Measurements from ENCODE around the gene MFSD6L. TPM values are rescaled to one million over a fixed set of nuclear protein-coding genes. Genes with fewer than 3 reads are reported as not detected.
A peak's percentile ranks its signal among the peaks of the same experiment; 100 is the strongest.

Gene MFSD6L
- total RNA-seq, 1 experiment from 2014 or later, result 2.1 TPM

DNA sequence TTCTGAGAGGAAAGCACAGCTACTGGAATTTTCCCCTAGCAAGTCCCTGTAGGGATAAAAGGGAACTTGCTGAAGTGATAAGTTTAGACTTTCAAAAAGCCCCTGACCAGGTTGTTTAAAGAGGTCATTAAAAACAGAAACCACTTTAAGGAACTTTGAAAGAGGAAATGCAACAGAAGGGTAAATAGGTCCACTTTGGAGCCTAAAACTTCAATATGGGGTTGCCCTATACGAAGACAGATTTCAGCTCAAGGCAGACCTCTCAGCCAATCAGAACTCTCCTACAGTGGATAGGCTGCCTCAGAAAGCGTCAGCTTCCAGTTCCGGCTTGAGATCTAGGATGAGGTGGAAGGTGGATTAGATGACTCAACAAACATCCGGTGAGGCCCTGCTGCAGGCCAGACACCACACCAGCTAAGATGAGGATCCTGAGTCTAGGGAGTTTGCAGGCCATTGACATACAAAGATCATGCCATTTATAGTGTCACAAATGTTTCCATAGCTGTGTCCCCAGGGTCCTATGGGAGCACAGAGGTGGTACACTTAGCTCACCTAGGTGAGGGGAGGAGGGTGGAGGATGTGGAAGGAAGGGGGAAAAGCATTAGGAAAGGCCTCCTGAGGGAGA is 7.9 kb upstream of the MFSD6L start:
- Histone ChIP-seq H3K27ac (ENCODE audit: insufficient read length, low read depth, low read length) (no peak overlapping the region), H4K8ac (replicated peaks; ENCODE audit: insufficient read length, low read depth, low read length) (no peak overlapping the region), H3K4me2 (ENCODE audit: insufficient read depth, insufficient read length, low read length) (no peak overlapping the region), H3K27me3 (ENCODE audit: insufficient read depth, low read length) (no peaks in the 10 kb centered on the region), H4K91ac (ENCODE audit: insufficient read length, low read depth, low read length) (no peak overlapping the region), H3K9ac (ENCODE audit: extremely low read depth, insufficient read length, low read length) (no peak overlapping the region), H2BK5ac (ENCODE audit: insufficient read length, low read length) (no peak overlapping the region), H3K14ac (ENCODE audit: insufficient read depth, low read length) (no peak overlapping the region), H3K4ac (ENCODE audit: low read depth, low read length) (no peak overlapping the region), H2BK12ac (ENCODE audit: insufficient read length, low read depth, low read length) (no peak overlapping the region), H3K4me1 (ENCODE audit: insufficient read depth, low read length) (no peaks in the 10 kb centered on the region), H4K20me1 (ENCODE audit: control insufficient read depth, insufficient read depth, insufficient read length) (no peaks in the 10 kb centered on the region), H3K18ac (ENCODE audit: insufficient read length, low read depth, low read length) (no peak overlapping the region), H2AK5ac (ENCODE audit: insufficient read length, low read length) (no peak overlapping the region), H3K79me2 (ENCODE audit: insufficient read depth, low read length) (no peaks in the 10 kb centered on the region), H3K23me2 (ENCODE audit: insufficient read length, low read depth, low read length, poor library complexity, severe bottlenecking) (no peaks in the 10 kb centered on the region), H3T11ph (ENCODE audit: low read length) (no peak overlapping the region), H4K5ac (ENCODE audit: insufficient read length, low read depth, low read length) (no peak overlapping the region), H2AFZ (ENCODE audit: low read length) (no peak overlapping the region), H3K79me1 (ENCODE audit: insufficient read depth, low read depth, low read length, poor library complexity, severe bottlenecking) (no peaks in the 10 kb centered on the region), H2BK15ac (ENCODE audit: low read depth, low read length) (no peak overlapping the region), H3K56ac (ENCODE audit: insufficient read length, low read depth, low read length) (no peak overlapping the region), H2BK120ac (ENCODE audit: low read depth, low read length, poor library complexity, severe bottlenecking) (no peak overlapping the region), H3K9me3 (ENCODE audit: control insufficient read depth, low read depth, low read length) (no peaks in the 10 kb centered on the region), H3K23ac (ENCODE audit: insufficient read length, low read depth, low read length) (no peak overlapping the region), H2BK20ac (ENCODE audit: low read depth, low read length, poor library complexity, severe bottlenecking) (no peak overlapping the region)
- peak; percentile 23 for DNase-seq
- TF ChIP-seq, protein P1, sequence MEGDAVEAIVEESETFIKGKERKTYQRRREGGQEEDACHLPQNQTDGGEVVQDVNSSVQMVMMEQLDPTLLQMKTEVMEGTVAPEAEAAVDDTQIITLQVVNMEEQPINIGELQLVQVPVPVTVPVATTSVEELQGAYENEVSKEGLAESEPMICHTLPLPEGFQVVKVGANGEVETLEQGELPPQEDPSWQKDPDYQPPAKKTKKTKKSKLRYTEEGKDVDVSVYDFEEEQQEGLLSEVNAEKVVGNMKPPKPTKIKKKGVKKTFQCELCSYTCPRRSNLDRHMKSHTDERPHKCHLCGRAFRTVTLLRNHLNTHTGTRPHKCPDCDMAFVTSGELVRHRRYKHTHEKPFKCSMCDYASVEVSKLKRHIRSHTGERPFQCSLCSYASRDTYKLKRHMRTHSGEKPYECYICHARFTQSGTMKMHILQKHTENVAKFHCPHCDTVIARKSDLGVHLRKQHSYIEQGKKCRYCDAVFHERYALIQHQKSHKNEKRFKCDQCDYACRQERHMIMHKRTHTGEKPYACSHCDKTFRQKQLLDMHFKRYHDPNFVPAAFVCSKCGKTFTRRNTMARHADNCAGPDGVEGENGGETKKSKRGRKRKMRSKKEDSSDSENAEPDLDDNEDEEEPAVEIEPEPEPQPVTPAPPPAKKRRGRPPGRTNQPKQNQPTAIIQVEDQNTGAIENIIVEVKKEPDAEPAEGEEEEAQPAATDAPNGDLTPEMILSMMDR (conservative IDR thresholded peaks at IDR 0.05), result no peak
- Mint-ChIP-seq H3K4me1 (peaks cover 12 to 17% of the 10 kb centered on the region in 2 experiments), H3K27ac (peak overlapping the region in 1 of 3 experiments; percentile 11; a peak in 1 of 7 replicates), H3K36me3 (ENCODE audit: insufficient read depth in 1 of 3, low read depth in 3 of 3) (peaks cover 0 to 13% (median 0%) of the 10 kb centered on the region in 3 experiments; a peak in 2 of 7 replicates), H3K9me3 (peaks cover 16 to 22% of the 10 kb centered on the region in 2 experiments), H3K27me3 (ENCODE audit: low read depth) (peaks cover 2% of the 10 kb centered on the region), H3K4me3 (no peak overlapping the region)
- WGBS (ENCODE audit: extremely low coverage, insufficient read length, low lambda C conversion rate), result no CpG with 5 or more reads among the region's 4 CpGs
